ENCODE measurements around the gene NPAS3.

NPAS3 gene

DNA sequence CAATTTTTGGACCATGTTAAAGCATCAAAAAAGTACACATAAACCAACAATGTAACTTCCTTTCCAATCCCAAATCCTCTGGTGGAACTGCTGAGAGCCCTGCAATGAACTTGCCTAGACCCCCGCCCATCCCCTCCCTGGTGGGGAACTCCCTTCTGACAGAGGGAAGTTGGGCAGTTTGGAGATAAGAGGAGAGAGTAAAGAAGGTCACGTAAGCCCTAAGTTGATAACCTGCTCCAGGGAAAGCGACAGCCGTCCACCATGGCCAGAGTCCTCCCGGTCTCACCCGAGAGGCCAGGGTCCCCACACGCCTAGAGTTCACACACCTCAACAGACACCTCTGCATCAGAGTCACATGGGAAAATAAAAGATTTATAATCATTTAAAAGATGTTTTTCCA is 873.5 kb downstream of the NPAS3 start:
- no peak for DNase-seq (ENCODE audit: low read depth)
- H3K4me3 ChIP-seq (ENCODE audit: low read depth, low read length) = no peak overlapping the region
- TF ChIP-seq, protein P1, sequence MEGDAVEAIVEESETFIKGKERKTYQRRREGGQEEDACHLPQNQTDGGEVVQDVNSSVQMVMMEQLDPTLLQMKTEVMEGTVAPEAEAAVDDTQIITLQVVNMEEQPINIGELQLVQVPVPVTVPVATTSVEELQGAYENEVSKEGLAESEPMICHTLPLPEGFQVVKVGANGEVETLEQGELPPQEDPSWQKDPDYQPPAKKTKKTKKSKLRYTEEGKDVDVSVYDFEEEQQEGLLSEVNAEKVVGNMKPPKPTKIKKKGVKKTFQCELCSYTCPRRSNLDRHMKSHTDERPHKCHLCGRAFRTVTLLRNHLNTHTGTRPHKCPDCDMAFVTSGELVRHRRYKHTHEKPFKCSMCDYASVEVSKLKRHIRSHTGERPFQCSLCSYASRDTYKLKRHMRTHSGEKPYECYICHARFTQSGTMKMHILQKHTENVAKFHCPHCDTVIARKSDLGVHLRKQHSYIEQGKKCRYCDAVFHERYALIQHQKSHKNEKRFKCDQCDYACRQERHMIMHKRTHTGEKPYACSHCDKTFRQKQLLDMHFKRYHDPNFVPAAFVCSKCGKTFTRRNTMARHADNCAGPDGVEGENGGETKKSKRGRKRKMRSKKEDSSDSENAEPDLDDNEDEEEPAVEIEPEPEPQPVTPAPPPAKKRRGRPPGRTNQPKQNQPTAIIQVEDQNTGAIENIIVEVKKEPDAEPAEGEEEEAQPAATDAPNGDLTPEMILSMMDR (IDR thresholded peaks at IDR 0.05; ENCODE audit: low read depth, low read length, missing control alignments) = no peak

DNA sequence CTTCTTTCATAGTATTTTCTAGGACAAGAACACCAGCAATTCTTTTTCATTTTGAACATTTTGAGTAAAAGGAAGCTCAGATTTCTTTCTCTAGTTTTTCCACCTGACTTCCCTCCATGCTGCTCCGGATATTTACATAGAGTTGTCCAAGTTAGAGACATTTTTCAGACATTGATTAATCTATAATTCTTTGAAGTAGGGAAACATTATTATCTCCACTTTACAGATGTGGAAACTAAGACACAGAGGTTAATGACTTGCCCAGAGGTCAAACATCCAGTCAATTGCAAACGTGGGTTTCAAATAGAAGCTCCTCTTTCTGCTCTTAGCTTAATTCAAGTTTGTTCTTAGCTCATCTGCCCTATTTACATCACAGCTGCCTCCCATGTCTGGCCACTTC is 873.9 kb downstream of the NPAS3 start:
- H3K4me3 ChIP-seq (ENCODE audit: low read depth, low read length) = no peak overlapping the region
- TF ChIP-seq, protein P1 (IDR thresholded peaks at IDR 0.05; ENCODE audit: low read depth, low read length, missing control alignments) = no peak
- no peak for DNase-seq (ENCODE audit: low read depth)

DNA sequence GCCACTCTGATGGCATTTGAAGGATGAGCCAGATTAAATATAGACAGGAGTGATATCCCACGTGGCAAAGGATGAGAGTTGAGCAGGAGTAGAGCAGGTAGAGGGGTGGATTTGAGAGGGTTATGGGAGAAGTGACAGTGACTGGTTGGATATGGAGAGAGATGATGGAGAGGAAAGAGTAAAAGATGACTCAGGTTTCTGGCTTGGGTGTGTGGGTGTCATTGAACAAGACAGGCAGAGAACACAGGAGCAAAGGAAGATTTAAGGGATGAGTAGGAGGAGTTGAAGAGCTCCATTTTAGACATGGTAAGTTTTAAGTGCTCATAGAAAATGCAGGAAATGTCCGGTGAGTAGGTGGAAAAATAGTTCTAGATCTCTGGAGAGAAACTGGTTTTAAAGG is 875.3 kb downstream of the NPAS3 start:
- DNase-seq (ENCODE audit: low read depth) = no peak
- H3K4me3 ChIP-seq (ENCODE audit: low read depth, low read length) = no peak overlapping the region
- TF ChIP-seq, protein P1 (IDR thresholded peaks at IDR 0.05; ENCODE audit: low read depth, low read length, missing control alignments) = no peak

DNA sequence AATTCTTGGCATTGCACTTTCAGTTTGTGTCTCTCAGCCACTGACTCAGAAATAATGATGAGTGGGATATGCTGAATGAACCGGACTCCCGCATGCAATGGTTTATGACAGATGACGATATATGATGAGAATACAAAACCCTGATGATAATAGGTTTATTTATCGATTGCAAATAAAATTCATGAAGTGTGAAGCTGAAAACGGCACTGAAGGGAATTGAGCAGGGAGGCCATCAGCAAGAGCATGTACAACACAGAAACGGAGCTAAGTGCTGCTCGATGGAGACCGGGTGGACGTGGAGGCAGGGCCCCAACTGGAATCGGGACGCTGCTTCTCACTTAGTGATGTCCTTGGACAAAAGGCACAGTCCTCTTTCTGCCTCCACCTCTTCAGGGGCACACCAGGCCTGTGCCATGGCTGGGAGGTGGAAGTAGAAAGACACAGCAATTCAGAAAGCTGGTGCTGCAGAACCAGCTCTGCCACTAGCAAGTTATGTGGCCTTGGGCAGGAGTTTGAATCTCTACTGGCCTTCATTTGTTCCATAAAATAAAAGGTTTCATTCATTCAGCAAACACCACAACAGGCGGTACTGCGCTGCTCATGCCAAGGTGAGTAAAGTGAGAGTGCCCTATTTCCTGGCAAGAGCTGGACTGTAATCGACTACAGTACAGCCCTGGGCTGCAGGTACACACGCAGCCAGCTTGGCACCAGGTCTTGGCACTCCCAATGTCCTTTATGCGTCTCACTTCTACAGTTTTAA is 895.2 kb downstream of the NPAS3 start:
- TF ChIP-seq, protein P1 (IDR thresholded peaks at IDR 0.05; ENCODE audit: low read depth, low read length, missing control alignments) = no peak
- no peak overlapping the region for H3K4me3 ChIP-seq (ENCODE audit: low read depth, low read length)
- DNase-seq (ENCODE audit: low read depth) = no peak

DNA sequence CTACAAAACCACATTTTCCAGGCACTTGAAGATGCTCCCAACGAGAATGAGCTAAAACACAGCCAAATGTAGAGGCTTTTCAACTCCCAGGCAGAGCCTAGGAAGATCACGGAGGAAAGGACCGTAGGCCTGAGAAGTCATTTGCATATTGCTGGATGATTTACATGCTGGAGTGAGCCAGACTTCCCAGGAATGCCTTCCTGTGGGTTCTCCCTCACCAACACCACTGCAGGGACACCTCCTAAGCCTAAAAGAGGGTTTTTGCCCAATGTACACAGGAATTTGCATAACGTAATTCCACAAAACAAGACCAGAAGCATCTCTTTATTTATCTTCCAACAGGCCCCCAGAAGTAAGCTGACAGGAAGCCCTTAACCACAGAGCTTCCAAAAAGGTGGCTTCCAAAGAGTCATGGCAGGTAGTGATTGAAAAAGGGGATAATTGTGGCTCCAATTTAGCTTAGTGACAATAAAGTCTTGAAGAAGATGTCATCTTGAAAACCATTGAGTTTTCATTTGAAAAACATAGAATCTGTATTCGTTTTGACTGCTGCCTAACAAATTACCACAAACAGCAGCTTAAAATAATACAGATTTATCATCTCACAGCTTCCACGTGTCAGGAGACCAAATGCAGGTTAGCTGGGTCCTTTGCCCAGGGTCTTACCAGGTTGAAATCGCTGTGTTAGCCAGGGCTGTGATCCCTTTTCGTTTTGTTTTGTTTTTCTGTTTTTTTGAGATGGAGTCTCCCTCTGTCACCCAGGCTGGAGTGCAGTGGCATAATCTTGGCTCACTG is 896.0 kb downstream of the NPAS3 start:
- TF ChIP-seq, protein P1 (IDR thresholded peaks at IDR 0.05; ENCODE audit: low read depth, low read length, missing control alignments) = no peak
- no peak overlapping the region for H3K4me3 ChIP-seq (ENCODE audit: low read depth, low read length)
- no peak for DNase-seq (ENCODE audit: low read depth)

DNA sequence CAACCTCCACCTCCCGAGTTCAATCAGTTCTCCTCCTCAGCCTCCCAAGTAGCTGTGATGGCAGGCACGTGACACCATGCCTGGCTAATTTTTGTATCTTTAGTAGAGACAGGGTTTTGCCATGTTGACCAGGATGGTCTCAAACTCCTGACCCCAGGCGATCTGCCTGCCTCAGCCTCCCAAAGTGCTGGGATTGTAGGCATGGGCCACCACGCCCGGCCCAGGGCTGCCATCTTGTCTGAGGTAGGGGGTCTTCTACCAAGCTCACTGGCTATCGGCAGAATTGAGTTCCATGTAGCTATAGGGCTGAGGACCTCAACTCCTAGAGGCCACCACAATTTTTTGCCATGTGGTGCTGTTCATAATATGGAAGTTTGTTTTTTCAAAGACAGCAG is 896.6 kb downstream of the NPAS3 start:
- no peak for DNase-seq (ENCODE audit: low read depth)
- no peak overlapping the region for H3K4me3 ChIP-seq (ENCODE audit: low read depth, low read length)
- TF ChIP-seq, protein P1 (IDR thresholded peaks at IDR 0.05; ENCODE audit: low read depth, low read length, missing control alignments) = no peak
